ENCODE data around the gene CSNK1E. TPM values are rescaled to one million over a fixed set of nuclear protein-coding genes. Genes with fewer than 3 reads are reported as not detected.

The CSNK1E gene
- polyA plus RNA-seq, 1 donor (not counting 4 experiments of a cell fraction or from before 2014, with no cell fraction given): 168 TPM

DNA sequence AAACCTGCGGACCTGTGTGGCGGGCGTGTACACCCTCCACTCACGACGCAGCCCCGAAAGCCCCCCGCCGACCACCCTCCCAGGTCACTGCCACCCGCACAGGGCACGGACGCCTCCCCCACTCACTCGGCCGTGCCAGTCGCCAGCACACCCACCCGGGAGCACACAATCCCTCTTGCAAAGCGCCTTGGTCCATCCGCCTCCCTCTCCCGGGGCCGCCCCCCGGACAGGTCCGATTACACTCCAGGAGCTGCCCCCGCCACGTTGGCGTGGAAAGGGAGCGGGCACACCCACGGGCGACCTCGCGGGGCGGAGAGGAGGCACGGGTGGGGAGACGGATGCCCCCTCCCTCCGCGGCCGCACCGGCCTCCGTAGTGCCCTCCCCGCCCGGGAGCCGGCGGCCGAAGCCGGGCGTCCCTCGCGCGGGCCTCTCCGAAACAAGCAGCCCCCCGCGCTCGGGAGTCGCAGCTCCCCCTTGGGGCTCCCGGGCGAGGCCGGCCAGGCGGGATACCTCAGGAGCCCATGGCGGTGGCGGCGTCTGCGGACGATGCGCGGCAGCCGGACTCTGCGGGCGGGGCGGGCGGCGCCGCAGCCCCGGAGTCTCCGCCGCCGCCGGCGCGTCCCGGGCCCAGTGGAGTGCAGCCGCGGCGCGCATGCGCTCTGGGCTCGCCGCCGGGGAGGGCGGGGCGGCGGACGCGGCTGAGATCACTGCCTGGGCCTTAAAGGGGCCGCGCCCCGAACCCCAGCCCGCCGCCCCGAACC, 44.7 kb downstream of the CSNK1E start, which contains the start of gene TMEM184B:
Gene TMEM184B (minus strand): TSS at position 638 of the 762 bp plus-strand sequence. CDS start 25,049 bp downstream, outside the sequence.
- DNase-seq (ENCODE audit: low read depth, low spot score) (no peak), FAIRE-seq (no peak)
- peaks cover 9% of the 10 kb centered on the region in 2 experiments for H3K36me3 ChIP-seq (ENCODE audit: control insufficient read depth in 2 of 2, extremely low read depth in 1 of 2, insufficient read depth in 2 of 2, low read length in 2 of 2)
- peak within 1 kb of the TSS; percentile 82 to 98 (median 86) for H3K4me3 ChIP-seq (ENCODE audit: control insufficient read depth in 2 of 3, extremely low read depth in 1 of 3, insufficient read depth in 2 of 3, low read depth in 1 of 3, low read length in 3 of 3)
- H3K27me3 ChIP-seq (ENCODE audit: control insufficient read depth, extremely low read depth, insufficient read depth, low read length): no peaks in the 10 kb centered on the region
- peak within 1 kb of the TSS; percentile 100 for H2AFZ ChIP-seq (ENCODE audit: control insufficient read depth, low read length)
- no peaks in the 10 kb centered on the region for H3K9me3 ChIP-seq (ENCODE audit: control insufficient read depth, low read depth, low read length)
- peaks cover 25% of the 10 kb centered on the region for H4K20me1 ChIP-seq (ENCODE audit: control insufficient read depth, extremely low read depth, insufficient read depth, low read length)
- peak within 1 kb of the TSS; percentile 84 for H3K9ac ChIP-seq (ENCODE audit: control insufficient read depth, extremely low read depth, insufficient read depth, low read length)
- peaks cover 6% of the 10 kb centered on the region for H3K9me1 ChIP-seq (ENCODE audit: control insufficient read depth, extremely low read depth, insufficient read depth, low read length)
- peak within 1 kb of the TSS; percentile 75 for H3K27ac ChIP-seq (ENCODE audit: control insufficient read depth, insufficient read depth, low read length)
- peaks cover 23% of the 10 kb centered on the region for H3K4me1 ChIP-seq (ENCODE audit: control insufficient read depth, extremely low read depth, insufficient read depth, low read length)
- peaks cover 50% of the 10 kb centered on the region for H3K79me2 ChIP-seq (ENCODE audit: control insufficient read depth, insufficient read depth, low read length)
- dilution Hi-C loops (cut with MboI; ENCODE audit: extremely low pct_ligation_motif_present, low sequenced_read_pairs): no loop called here
- peak within 1 kb of the TSS; percentile 91 for H3K4me2 ChIP-seq (ENCODE audit: control insufficient read depth, extremely low read depth, insufficient read depth, low read depth, low read length)
- no peak for TF ChIP-seq EZH2 (IDR thresholded peaks at IDR 0.05; ENCODE audit: low read length)
- TF ChIP-seq, protein P1, sequence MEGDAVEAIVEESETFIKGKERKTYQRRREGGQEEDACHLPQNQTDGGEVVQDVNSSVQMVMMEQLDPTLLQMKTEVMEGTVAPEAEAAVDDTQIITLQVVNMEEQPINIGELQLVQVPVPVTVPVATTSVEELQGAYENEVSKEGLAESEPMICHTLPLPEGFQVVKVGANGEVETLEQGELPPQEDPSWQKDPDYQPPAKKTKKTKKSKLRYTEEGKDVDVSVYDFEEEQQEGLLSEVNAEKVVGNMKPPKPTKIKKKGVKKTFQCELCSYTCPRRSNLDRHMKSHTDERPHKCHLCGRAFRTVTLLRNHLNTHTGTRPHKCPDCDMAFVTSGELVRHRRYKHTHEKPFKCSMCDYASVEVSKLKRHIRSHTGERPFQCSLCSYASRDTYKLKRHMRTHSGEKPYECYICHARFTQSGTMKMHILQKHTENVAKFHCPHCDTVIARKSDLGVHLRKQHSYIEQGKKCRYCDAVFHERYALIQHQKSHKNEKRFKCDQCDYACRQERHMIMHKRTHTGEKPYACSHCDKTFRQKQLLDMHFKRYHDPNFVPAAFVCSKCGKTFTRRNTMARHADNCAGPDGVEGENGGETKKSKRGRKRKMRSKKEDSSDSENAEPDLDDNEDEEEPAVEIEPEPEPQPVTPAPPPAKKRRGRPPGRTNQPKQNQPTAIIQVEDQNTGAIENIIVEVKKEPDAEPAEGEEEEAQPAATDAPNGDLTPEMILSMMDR (optimal IDR thresholded peaks at IDR 0.05 in 1 of 3, IDR thresholded peaks at IDR 0.05 in 1 of 3, conservative IDR thresholded peaks at IDR 0.05 in 1 of 3; ENCODE audit: extremely low read depth in 1 of 3, insufficient read depth in 2 of 3, low read length in 3 of 3): no peak

- dilution Hi-C loops (cut with MboI; ENCODE audit: extremely low pct_ligation_motif_present, low sequenced_read_pairs): no loop called here
- H3K9me1 ChIP-seq (ENCODE audit: control insufficient read depth, extremely low read depth, insufficient read depth, low read length): peaks cover 6% of the 10 kb centered on the region
- H3K27ac ChIP-seq (ENCODE audit: control insufficient read depth, insufficient read depth, low read length): peak overlapping the region; percentile 62
- H3K4me2 ChIP-seq (ENCODE audit: control insufficient read depth, extremely low read depth, insufficient read depth, low read depth, low read length): peak overlapping the region; percentile 91
- peak overlapping the region; percentile 82 to 98 (median 86) for H3K4me3 ChIP-seq (ENCODE audit: control insufficient read depth in 2 of 3, extremely low read depth in 1 of 3, insufficient read depth in 2 of 3, low read depth in 1 of 3, low read length in 3 of 3)
- H3K9me3 ChIP-seq (ENCODE audit: control insufficient read depth, low read depth, low read length): no peaks in the 10 kb centered on the region
- peak overlapping the region; percentile 34 for H2AFZ ChIP-seq (ENCODE audit: control insufficient read depth, low read length)
- peaks cover 25% of the 10 kb centered on the region for H4K20me1 ChIP-seq (ENCODE audit: control insufficient read depth, extremely low read depth, insufficient read depth, low read length)
- peaks cover 9% of the 10 kb centered on the region in 2 experiments for H3K36me3 ChIP-seq (ENCODE audit: control insufficient read depth in 2 of 2, extremely low read depth in 1 of 2, insufficient read depth in 2 of 2, low read length in 2 of 2)
- DNase-seq (ENCODE audit: low read depth, low spot score) (no peak), FAIRE-seq (peak; percentile 83)
- H3K79me2 ChIP-seq (ENCODE audit: control insufficient read depth, insufficient read depth, low read length): peaks cover 55% of the 10 kb centered on the region
- H3K9ac ChIP-seq (ENCODE audit: control insufficient read depth, extremely low read depth, insufficient read depth, low read length): peak overlapping the region; percentile 84
- H3K4me1 ChIP-seq (ENCODE audit: control insufficient read depth, extremely low read depth, insufficient read depth, low read length): peaks cover 23% of the 10 kb centered on the region
- TF ChIP-seq, protein P1 (optimal IDR thresholded peaks at IDR 0.05 in 1 of 3, IDR thresholded peaks at IDR 0.05 in 1 of 3, conservative IDR thresholded peaks at IDR 0.05 in 1 of 3; ENCODE audit: extremely low read depth in 1 of 3, insufficient read depth in 2 of 3, low read length in 3 of 3): no peak
- TF ChIP-seq EZH2 (IDR thresholded peaks at IDR 0.05; ENCODE audit: low read length): no peak
- H3K27me3 ChIP-seq (ENCODE audit: control insufficient read depth, extremely low read depth, insufficient read depth, low read length): no peaks in the 10 kb centered on the region
These were observed 45.3 kb downstream of the CSNK1E start for GRCh38 chr22:38271927-38272372.
